ENCODE data around the gene TMEM88.
"Not testable (repeated sequence)": the region's sequence is repeated elsewhere in the genome, so short reads cannot be mapped to it uniquely, and the experiment has no call there.

Gene TMEM88

DNA sequence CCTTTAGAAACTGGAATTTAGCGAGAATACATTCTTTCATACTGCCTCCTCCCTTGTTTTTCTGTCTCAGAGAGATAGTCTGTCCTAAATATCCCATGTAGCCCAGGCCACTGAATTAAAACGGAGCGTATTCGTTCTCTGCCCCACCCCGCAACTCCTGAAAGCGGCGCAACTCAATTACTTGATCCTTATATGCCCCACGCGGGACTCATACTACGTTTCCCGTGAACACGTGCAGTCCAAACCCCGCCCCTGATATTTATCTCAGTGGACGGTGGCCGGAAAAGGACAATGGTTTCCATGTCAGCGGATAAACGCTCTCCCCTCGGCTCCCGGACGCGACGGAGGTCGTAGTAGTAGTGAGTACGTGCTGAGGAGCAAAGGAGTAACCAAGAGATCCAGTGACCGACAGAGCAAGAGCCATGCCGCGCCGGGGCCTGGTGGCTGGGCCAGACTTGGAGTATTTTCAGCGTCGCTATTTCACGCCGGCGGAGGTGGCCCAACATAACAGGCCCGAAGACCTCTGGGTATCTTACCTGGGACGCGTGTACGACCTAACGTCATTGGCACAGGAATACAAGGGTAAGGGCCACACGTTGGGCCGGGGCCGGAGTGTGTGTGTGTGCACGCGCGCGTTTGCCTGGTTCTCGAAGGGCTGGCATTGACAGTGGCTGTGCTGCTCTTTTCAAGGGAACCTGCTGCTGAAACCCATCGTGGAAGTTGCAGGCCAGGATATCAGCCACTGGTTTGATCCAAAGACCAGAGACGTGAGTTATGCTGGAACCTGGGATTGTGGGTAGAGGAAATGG is 3.1 kb downstream of the TMEM88 start, which contains the start of gene CYB5D1:
TSS of gene CYB5D1 (plus strand) at position 291 of the 809 bp plus-strand sequence. CDS start at position 423, 132 bp downstream.
- peak; percentile 67 to 76 (median 74) for DNase-seq

DNA sequence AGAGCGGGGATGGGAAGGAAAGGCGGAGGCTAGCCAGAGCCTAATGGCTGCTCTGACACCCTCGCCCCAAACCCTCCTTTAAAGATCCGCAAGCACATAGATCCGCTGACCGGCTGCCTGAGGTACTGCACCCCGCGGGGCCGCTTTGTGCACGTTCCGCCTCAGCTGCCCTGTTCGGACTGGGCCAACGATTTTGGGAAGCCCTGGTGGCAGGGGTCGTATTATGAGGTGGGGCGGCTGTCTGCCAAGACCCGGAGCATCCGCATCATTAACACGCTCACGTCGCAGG is 3.6 kb downstream of the TMEM88 start:
- no peak for DNase-seq

DNA sequence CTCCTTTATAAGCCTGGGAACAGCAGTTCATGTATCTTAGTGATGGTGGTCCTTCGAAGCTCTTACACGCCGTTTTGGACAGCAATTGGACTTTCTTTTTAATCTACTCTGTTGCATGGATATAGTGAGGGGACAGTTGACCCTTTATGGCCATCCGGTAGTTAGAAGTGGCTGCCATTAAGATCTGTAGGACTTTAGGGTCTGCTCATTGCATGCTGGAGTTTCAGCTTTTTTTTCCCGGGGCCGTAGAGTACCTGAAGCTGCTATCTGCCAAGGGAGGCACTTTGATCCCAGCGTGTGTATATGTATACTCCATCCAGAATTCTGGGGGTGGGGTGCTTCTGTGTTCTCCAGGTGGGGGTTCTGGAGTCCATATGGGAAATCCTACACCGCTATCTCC is 4.2 kb downstream of the TMEM88 start:
- DNase-seq: no peak

DNA sequence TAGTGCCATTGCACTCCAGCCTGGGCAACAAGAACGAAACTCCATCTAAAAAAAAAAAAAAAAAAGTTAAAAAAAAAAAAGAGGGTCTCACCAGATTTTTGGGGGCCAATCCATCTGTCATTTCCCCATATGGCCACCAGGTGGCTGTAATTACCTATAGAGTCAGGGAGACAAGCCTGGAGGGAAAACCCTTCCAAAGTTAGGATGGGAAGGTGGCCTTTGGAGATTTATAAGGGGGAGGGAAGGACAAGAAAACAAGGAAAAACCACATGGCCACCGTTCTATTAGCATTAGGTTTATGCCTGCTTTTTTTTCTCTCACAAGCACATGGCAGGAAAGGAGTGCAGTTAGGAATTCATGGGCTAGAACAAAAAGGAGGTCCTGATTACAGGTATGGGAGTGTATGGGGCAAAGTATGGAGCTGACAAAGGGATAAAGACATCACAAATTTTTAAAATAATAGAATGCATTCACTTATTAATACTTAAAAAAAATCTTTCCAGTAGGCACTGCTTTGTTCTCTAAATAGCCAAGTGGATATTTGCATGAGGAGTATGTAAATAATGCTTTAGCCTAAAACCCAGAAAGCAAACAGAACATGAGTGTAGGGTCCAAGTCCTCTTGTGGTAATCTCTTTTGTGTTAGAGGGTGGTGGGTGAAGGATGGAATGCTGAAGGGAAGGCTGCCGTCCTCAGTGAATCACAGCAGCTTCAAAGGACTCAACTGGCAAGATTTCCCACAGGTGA is 8.0 kb downstream of the TMEM88 start:
- DNase-seq: peak in 1 of 4 experiments; percentile 49

DNA sequence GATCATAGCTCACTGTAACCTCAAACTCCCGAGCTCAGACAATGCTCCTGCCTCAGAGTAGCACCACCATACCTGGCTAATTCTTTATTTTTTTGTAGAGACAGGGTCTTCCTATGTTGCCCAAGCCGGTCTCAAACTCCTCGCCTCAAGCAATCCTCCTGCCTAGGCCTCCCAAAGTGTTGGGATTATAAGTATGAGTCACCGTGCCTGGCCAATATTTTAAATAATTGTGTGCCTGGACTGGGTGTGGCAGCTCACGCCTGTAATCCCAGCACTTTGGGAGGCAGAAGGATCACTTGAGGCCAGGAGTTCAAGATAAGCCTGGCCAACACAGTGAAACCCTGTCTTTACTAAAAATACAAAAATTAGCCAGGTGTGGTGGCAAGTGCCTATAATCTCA is 9.5 kb downstream of the TMEM88 start:
- not testable (repeated sequence) for DNase-seq

DNA sequence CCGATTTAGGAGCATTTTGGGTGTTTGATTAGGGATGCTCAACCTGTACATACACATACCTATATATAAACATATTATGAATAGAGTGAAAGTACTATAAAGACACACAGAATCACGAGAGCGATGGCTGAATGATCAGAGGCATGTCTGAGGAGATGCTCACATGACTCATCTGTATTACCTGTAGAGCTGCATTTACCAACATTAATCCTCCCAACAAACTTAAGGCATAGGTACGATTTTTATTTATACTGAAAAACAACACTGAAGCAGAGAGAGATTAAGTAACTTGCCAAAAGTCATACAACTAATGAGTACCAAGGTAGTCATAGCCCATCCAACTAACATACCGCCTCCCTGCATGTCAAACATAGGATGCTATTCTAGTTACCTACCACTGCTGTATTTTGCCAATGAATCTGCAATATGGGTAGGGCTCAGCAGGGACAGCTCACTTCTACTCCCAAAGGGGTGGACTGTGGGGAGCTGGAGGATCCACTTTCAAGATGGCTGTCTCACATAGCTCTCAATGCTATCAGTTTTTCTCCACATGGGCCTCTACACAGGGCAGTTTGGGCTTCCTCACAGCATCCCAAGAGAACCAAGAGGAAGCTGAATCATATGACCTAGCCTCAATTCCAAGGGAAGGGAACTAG is 10.3 kb downstream of the TMEM88 start:
- no peak for DNase-seq

DNA sequence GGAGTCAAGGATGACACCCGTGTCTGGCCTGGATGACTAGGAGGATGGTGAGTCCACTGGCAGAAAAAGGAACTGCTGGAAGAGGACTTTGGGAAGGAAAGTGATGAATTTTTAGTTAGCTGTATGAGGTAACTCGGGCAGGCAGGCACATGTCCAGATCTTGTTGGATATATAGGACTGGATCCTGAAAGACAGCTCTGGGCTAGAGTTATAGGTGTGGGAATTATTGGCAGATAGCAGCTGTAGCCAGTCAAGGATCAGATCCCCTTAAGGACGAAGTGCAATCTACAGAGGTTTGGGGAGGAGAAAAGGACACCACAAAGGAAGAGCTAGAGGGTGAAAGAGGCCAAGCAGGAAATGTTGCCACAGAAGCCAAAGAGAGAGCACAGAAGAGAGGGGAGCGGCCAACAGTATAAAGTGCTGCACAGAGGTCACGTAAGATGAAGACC is 13.0 kb downstream of the TMEM88 start:
- no peak for DNase-seq

DNA sequence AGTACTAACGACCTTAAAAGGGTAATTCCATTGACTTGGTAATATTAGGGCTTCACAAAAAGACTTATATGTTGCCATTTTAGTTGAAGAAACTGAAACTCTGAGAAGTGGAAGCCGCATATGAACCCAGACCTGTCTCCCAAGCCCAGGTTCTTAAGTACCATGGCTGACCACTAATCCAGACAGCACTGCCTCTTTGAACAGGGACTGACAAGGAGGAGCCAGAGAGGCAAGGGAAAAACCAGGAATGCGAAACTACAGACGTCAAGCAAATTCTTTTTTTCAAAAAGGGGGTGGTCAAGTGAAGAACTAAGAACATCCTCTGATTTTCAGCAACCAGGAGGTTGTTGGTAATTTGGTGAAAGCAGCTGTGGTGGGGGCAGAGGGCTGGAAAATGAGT is 18.2 kb downstream of the TMEM88 start:
- no peak for DNase-seq

DNA sequence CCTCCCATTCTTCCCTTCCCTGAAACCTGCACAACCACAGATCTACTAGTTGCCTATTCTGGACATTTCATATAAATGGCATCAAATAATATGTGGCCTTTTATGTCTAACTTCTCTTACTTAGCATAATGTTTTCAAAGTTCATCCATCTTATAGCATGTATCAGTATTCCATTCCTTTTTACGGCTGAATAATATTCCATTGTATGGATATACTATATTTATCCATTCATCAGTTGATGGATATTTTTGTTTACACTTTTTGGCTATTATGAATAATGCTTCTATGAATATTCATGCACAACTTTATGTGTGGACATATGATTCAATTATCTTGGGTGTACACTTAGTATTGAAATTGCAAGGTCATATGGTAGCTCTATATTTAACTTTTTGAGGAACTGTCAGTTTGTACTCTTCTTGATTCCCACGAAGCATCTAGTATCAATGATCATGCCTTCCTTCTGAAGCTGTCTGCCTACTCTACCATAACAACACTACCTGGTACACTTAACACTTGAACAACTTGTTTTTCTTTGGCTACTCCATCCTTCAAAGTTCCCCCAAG is 21.0 kb downstream of the TMEM88 start:
- DNase-seq: no peak

DNA sequence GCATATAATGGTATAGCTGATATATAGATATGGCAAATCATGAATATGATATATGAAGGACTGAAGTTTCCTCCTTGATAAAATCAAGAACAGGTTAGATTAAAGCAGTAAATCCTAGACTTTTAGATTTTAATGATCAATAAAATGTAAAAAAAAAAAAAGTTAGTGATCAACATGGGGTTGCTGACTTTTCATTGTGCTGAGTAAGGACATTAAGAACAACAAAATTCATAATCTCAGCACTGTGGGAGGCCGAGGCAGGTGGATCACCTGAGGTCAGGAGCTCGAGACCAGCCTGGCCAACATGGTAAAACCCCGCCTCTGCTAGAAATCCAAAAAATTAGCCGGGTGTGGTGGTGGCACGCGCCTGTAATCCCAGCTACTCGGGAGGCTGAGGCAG is 23.4 kb downstream of the TMEM88 start:
- DNase-seq: no peak

DNA sequence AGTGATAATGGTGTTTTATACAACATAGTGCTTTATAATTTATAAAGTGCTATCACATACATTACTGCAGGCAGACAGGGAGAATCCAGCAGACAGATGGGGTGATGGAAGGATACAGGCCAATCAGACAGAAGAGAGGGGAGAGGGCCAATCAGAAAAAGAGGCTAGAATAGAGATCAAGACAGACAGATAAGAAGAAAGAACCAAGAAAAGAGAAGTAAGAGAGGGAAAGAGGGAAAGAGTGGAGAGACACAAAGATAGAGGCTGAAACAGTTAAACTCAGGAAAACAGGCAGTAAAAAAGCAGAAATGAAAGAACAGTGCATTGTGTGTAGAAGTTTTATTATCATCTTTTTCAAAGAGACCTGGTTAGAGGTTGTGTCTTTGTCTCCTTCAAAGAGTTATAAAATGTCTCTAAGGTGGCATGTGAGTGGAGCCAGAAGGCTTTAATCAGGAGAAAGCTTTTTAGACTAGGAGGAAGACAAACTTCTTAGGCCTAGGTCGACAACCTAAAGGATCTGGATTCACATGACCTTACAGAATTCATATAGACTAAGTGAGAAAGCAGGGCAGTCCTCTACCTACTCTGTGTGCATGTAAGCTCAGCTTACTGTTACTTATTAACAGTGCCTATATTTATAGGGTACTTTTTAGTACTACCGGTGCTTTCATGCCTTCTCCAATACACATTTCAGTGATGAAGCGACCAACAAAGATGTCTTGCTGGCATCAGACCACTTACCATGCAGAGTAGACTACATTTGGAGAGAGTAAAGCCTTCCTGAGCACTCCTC is 25.4 kb downstream of the TMEM88 start:
- DNase-seq: no peak

DNA sequence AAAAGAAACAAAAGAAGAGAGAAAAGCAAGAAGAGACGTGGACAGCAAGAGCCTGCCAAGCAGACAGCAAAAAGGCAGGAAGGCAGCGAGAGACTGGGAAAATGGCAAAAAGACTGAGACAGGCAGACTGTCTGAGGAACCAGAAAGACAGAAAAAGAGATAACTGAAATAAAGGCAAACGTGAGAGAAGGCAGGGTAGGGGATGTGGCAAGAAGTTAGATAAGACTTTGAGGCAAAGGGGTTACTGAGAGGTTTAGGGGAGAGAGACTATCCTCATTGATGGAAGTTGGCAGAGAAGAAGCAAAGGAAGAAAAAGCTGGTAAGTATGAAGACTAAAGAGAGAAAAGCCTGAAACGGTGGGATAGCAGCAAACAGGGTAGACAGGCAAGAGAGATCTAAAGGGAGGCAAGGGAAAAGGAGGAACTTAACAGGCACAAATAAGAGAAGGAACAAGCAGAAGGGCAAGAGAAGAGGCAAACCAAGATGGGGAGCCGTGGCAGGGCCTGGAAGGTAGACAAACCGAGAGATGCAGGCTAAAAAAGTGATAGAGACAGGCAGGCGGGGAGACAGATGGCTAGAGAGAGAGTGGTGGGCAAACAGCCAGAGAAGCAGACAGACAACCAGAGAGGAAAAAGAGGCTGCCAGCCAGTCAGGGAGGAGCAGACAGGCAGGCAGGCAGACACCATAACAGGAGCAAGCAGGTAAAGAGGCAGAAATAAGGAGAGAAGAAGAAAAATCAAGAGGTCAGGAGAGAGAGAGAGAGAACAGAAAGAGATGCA is 26.6 kb downstream of the TMEM88 start:
- DNase-seq: no peak

DNA sequence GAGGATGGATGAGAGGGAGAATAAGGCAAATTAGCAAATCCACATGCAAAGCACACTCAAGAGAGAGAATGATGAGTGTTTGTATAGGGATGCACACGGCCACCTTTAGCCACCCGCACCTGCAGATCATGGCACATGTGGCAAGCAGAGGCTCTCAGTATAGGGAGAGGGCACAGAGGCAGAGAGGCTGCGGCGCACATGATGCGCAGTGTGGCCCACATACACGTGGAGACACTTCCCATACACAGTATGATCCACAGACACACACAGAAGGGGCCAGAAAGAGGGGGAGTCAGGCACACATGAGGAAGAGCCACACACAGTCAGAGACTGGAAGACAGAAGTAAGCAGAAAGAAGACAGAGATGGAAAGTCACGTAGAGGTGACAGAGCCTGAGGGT is 27.2 kb downstream of the TMEM88 start:
- DNase-seq: no peak

DNA sequence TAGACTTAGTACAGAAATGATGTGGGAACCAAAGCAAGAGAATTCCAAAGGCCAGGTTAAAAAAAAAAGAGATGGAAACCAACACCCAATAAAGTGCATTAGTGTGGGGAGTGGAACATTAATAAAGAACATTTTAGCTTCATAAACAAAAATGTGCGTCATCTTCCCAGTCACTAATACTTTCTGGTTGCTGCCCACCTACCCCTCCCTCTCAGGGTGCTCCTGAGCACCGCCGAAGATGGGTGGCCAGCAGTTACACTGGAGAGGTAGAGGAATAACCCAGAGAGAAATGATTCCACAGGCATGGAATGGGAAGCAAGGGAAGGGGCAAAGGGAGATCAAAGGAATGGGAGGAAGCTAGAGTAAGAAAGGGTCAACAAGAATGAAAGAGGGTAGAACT is 27.8 kb downstream of the TMEM88 start:
- no peak for DNase-seq

DNA sequence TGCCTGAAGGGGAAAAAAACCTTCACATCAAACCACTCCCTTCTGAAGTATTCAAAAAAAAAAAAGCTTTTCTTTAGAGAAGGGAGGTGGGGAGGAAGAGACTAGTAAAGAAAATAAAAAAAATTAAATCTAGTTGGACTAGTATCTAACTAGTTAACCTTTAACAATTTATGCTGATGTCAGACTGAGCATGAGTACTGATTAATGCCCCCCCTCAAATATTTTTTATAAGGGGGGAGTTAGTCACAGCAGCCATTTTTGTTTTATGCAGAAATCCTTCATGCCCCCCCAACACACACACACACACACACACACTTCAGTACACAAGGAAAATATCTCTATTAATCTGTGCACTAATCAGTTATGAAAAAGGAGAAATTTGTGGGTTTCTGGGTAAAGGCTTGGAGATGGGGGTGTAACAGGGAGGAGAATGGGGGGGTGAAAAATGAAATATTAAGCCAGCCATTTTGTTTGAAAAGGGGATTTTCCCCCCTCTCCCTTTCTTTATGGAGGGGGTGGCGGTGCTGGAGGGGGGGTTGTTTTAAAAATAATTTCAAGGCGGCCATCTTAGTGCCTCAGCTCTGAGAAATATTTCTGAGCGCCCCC is 29.0 kb downstream of the TMEM88 start:
- DNase-seq: no peak

DNA sequence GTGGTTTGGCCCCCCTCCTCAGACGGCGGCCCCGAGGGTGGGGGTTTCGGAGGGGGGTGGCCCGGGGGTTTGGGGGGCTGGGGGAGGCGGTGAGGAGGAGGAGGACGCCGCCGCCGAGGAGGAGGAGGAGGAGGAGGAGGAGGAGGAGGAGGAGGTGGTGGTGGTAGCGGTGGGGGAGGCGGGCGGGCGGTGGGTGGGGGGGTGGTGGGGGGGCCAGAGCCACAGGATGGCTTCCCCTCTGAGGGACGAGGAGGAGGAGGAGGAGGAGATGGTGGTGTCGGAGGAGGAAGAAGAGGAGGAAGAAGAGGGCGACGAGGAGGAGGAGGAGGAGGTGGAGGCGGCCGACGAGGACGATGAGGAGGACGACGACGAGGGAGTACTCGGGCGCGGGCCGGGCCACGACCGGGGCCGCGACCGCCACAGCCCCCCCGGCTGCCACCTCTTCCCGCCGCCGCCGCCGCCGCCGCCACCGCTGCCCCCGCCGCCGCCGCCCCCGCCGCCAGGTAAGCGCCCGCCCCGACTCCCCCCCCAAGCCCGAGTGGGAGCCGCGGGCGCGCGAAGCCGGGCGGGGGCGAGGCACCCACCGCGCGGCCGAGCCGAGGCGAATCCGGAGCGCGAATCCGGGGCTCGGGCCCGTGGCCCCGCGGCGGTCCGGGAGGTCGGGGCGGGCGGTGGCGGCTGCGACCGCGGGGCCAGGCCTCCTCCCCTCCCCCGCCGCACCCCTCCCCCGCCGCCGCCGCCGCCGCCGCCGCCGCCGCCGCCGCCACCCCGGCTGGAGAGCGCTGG is 29.9 kb downstream of the TMEM88 start:
- peak in 1 of 4 experiments; percentile 36 for DNase-seq

DNA sequence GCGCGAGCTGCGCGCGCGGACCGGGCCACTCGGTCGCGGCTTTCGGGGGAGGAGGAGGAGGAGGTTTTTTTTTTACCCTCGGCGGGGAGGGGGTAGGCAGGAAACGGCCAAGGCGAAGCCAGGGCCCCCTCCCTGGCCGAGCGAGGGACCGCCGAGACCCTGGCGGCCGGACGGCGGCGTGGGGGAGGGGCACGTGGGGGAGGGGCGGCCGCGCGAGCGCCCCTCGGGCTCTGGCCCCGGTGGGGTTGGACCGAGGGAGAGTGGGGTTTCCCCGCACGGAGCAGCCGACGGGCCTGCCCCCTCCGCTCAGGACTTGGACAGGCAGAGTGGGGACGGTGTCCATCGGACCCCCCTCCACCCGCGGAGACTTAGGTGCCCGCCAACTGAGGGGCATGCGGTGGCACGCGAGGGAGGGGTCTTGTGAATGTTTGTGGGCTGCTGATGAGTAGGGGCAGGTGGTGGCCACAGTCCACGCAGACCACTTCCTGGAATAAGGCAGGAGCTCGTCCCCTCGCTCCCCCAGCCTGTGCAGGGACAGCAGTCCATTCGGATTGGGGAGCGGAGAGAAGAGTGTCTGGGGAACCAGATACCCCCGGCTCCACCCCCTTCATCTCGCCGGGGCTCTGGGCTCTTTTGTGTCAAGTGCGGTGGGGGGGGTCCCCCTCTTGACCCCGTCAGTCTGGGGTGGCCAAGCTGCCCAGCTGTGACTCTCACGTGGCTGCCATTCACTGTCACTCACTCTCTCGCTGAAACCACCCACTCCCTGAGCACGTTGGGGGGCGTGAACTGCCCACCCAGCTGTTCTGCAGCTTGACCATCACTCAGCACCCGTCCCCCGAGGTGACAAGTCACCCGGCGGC is 30.7 kb downstream of the TMEM88 start:
- DNase-seq: peak in 2 of 4 experiments; percentile 29 to 42

DNA sequence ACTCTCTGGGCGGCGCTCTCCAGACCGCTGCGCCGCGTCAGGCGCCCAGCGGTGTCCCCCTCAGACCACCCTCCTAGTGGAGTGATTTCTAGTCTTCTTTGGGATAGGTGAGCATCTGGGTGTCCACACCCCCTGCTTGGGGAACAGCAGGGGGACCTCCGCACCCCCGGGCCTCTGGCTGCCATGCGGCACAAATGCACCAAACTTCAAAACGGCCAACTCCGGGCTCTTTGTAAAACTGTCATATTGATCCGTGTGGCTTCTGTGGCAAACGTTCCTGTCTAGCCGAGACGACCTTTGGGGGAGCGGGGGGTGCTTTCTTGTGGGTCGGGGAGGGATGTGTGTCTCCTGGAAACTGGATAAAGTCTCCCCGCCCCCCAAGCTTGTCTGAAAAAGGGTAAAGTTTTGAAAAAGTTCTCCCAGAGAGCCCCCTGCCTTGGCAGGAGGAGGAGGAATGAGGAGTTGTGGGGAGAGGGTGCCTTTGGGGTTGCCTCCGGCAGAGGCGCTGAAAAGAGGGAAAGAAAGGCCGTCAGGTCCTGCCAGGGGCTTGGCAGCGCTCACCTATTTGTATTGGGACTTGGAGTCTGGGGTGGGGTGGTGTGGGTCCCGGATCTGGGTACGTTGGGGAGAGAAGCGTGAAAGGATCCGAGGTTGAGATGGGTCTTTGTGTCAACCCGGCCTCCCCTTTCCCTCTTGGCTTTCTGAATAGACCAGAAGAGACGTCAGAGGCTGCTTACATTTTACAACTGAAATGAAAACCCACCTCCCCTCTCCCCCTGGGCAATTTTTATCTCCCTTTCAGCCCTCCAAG is 31.6 kb downstream of the TMEM88 start:
- peak in 1 of 4 experiments; percentile 8 for DNase-seq
